ENCODE measurements around the gene ATP8B1. TPM values are rescaled to one million over a fixed set of nuclear protein-coding genes. Genes with fewer than 3 reads are reported as not detected.
A peak's percentile ranks its signal among the peaks of the same experiment; 100 is the strongest.

ATP8B1 gene
- total RNA-seq, 4 donors from 2014 or later, result 1.6 to 4.2 (median 2.6) TPM

- Histone ChIP-seq H3K4me1 (peaks cover 11% of the 10 kb centered on the region in 2 donors), H3K36me3 (no peaks in the 10 kb centered on the region), H3K4me3 (no peak overlapping the region), H3K27ac (peak overlapping the region in 1 of 4 donors; percentile 5), H3K9me3 (no peaks in the 10 kb centered on the region), H3K27me3 (no peaks in the 10 kb centered on the region)
- in situ Hi-C loops (cut with MboI; ENCODE audit: low sequenced_read_pairs in 4 of 4) (no loop called here), intact Hi-C loops (cut with DNase I; ENCODE audit: low total_unique reads) (no loop called here)
- ATAC-seq, result no peak
- TF ChIP-seq, protein P1, sequence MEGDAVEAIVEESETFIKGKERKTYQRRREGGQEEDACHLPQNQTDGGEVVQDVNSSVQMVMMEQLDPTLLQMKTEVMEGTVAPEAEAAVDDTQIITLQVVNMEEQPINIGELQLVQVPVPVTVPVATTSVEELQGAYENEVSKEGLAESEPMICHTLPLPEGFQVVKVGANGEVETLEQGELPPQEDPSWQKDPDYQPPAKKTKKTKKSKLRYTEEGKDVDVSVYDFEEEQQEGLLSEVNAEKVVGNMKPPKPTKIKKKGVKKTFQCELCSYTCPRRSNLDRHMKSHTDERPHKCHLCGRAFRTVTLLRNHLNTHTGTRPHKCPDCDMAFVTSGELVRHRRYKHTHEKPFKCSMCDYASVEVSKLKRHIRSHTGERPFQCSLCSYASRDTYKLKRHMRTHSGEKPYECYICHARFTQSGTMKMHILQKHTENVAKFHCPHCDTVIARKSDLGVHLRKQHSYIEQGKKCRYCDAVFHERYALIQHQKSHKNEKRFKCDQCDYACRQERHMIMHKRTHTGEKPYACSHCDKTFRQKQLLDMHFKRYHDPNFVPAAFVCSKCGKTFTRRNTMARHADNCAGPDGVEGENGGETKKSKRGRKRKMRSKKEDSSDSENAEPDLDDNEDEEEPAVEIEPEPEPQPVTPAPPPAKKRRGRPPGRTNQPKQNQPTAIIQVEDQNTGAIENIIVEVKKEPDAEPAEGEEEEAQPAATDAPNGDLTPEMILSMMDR (IDR thresholded peaks at IDR 0.05 in 4 of 5, conservative IDR thresholded peaks at IDR 0.05 in 1 of 5), result no peak
- TF ChIP-seq POLR2A (IDR thresholded peaks at IDR 0.05), result no peak
- no peak for DNase-seq
Observed at GRCh38 chr18:57697426-57697825, 105.7 kb downstream of the ATP8B1 start.

DNA sequence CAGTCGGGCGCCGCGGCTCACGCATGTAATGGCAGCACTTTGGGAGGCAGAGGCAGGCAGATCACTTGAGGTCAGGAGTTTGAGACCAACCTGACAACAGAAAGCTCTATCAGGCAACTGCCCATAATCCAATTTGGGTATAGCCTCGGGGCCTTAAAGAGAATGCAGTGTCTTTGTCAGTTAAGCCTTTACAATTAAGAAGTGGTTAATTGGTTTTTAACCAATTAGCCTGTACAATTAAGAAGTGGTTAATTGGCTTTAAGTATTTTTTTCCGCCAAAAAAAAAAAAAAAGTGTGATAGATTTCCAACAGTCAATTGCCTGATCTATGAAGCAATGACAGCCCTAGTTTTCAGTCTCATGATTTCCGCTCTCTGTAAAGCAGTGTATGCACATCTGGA is 106.8 kb downstream of the ATP8B1 start:
- intact Hi-C loops (cut with DNase I; ENCODE audit: low total_unique reads), result no loop called here
- Histone ChIP-seq H3K9me3 (no peaks in the 10 kb centered on the region), H3K27ac (no peak overlapping the region), H3K4me3 (no peak overlapping the region), H3K4me1 (peaks cover 11% of the 10 kb centered on the region in 2 donors), H3K36me3 (no peaks in the 10 kb centered on the region), H3K27me3 (no peaks in the 10 kb centered on the region)
- no peak for DNase-seq
- TF ChIP-seq, protein P1 (IDR thresholded peaks at IDR 0.05 in 4 of 5, conservative IDR thresholded peaks at IDR 0.05 in 1 of 5), result no peak
- TF ChIP-seq POLR2A (IDR thresholded peaks at IDR 0.05), result no peak
- in situ Hi-C loops (cut with MboI; ENCODE audit: low sequenced_read_pairs in 4 of 4), result no loop called here
- no peak for ATAC-seq

GRCh38 chr18:57691363-57691762 is 111.8 kb downstream of the ATP8B1 start:
- Histone ChIP-seq H3K27me3 (no peaks in the 10 kb centered on the region), H3K4me1 (no peaks in the 10 kb centered on the region), H3K36me3 (peaks cover 0 to 6% of the 10 kb centered on the region in 2 donors), H3K9me3 (no peaks in the 10 kb centered on the region), H3K4me3 (no peak overlapping the region), H3K27ac (no peak overlapping the region)
- no peak for TF ChIP-seq POLR2A (IDR thresholded peaks at IDR 0.05)
- TF ChIP-seq, protein P1 (IDR thresholded peaks at IDR 0.05 in 4 of 5, conservative IDR thresholded peaks at IDR 0.05 in 1 of 5), result no peak
- no peak for DNase-seq
- no peak for ATAC-seq
- intact Hi-C loops (cut with DNase I; ENCODE audit: low total_unique reads), result no loop called here
- in situ Hi-C loops (cut with MboI; ENCODE audit: low sequenced_read_pairs in 4 of 4), result no loop called here

GRCh38 chr18:57687970-57688369 is 115.1 kb downstream of the ATP8B1 start:
- no peak for DNase-seq
- Histone ChIP-seq H3K27me3 (no peaks in the 10 kb centered on the region), H3K9me3 (no peaks in the 10 kb centered on the region), H3K4me1 (no peaks in the 10 kb centered on the region), H3K36me3 (peaks cover 0 to 6% of the 10 kb centered on the region in 2 donors), H3K4me3 (no peak overlapping the region), H3K27ac (no peak overlapping the region)
- no peak for ATAC-seq
- intact Hi-C loops (cut with DNase I; ENCODE audit: low total_unique reads), result no loop called here
- TF ChIP-seq POLR2A (IDR thresholded peaks at IDR 0.05), result no peak
- TF ChIP-seq, protein P1 (IDR thresholded peaks at IDR 0.05 in 4 of 5, conservative IDR thresholded peaks at IDR 0.05 in 1 of 5), result no peak
- in situ Hi-C loops (cut with MboI; ENCODE audit: low sequenced_read_pairs in 4 of 4), result no loop called here

DNA sequence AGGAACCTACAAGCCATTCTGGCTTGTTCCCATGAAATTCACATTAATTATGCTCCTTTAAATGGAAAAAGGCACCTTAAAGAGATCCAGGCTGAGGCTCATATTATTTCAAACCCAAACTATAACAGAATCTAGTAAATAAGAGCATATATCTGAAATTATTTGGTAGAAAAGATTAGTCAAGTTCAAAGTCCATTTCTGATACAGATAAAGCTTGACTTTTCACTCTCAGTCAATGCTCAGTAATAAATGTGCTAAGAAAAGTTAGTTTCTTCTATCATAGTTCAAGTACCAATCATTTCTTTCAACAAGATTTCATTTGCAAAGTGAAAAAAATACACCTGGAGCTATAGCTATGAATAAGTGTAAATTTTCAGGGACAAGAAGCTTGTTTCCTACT is 119.6 kb downstream of the ATP8B1 start:
- TF ChIP-seq, protein P1 (IDR thresholded peaks at IDR 0.05 in 4 of 5, conservative IDR thresholded peaks at IDR 0.05 in 1 of 5), result no peak
- no peak for TF ChIP-seq POLR2A (IDR thresholded peaks at IDR 0.05)
- Histone ChIP-seq H3K4me3 (no peak overlapping the region), H3K4me1 (no peaks in the 10 kb centered on the region), H3K36me3 (peaks cover 0 to 3% of the 10 kb centered on the region in 2 donors), H3K9me3 (no peaks in the 10 kb centered on the region), H3K27me3 (no peaks in the 10 kb centered on the region), H3K27ac (no peak overlapping the region)
- in situ Hi-C loops (cut with MboI; ENCODE audit: low sequenced_read_pairs in 4 of 4) (no loop called here), intact Hi-C loops (cut with DNase I; ENCODE audit: low total_unique reads) (no loop called here)
- DNase-seq, result no peak
- ATAC-seq, result no peak

Measured in gastrocnemius medialis (tissue), 4 donors.